GM12801 (cell line): ENCODE data around the gene AIRE.

Experiments used
- TF ChIP-seq, protein P1 (sequence below): IDR thresholded peaks from one replicate; pipeline ENCODE4 v1.5.1; 2011; ENCODE audit warnings: control low read depth; ENCODE audit not compliant: insufficient read length; ENCODE audit errors: extremely low read depth

AIRE gene

DNA sequence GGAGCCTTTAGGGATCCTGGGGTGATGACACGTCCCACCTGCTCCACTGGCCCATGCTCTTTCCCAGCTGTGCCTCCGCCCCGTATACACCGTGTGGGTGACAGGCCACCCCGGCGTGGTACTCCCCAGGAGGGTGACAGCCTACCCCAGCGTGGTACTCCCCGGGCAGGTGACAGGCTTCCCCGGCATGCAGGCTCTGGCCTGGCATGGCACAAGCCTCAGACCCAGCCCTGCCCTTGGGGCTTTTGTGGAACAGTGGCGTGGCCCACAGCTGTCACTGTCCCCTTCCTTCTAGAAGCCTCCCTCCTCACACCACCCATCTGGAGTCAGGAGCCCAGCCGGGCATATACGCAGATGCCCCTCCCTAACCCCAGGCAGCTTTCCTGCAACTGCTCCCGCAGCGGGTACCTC lies 9.5 kb downstream of the AIRE start:
- TF ChIP-seq, protein P1, sequence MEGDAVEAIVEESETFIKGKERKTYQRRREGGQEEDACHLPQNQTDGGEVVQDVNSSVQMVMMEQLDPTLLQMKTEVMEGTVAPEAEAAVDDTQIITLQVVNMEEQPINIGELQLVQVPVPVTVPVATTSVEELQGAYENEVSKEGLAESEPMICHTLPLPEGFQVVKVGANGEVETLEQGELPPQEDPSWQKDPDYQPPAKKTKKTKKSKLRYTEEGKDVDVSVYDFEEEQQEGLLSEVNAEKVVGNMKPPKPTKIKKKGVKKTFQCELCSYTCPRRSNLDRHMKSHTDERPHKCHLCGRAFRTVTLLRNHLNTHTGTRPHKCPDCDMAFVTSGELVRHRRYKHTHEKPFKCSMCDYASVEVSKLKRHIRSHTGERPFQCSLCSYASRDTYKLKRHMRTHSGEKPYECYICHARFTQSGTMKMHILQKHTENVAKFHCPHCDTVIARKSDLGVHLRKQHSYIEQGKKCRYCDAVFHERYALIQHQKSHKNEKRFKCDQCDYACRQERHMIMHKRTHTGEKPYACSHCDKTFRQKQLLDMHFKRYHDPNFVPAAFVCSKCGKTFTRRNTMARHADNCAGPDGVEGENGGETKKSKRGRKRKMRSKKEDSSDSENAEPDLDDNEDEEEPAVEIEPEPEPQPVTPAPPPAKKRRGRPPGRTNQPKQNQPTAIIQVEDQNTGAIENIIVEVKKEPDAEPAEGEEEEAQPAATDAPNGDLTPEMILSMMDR = no peak

DNA sequence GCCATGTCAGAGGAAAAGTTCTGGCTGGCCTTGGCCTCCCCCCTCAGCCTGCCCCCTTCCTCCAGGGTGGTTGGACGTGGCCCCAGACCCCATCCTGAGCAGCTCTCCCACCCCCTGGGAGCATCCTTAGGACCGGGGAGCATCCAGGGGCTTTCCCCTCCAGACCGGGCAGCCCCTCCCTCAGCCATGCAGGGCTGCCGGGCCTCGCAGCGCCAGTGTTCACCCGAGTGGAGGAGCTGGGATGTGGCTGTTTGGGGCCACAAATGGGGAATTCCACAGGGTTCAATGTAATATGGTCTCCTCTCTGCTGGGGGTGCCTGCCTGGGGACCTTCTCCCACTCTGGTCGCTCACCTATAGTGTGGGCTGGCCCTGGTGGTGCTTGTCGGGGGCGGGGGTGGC lies 10.0 kb downstream of the AIRE start:
- TF ChIP-seq, protein P1 = no peak

DNA sequence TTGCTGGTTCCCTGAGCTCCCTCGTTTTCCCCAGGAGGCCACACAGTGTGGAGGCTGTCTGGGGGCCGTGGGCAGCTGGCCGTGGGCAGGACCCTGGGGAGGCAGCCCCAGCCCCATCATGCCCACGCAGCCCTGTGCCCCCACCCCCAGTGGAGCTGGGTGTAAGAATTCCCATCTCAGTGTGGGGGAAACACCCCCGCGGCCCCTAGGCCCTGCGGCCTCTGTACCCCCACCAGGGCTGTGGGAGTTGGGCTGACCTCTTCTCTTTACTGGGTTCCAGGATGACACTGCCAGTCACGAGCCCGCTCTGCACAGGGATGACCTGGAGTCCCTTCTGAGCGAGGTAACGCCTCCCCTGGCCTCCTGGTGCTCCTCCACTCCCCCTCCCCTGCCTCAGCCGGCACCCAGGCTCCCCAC lies 10.4 kb downstream of the AIRE start:
- TF ChIP-seq, protein P1 = no peak

DNA sequence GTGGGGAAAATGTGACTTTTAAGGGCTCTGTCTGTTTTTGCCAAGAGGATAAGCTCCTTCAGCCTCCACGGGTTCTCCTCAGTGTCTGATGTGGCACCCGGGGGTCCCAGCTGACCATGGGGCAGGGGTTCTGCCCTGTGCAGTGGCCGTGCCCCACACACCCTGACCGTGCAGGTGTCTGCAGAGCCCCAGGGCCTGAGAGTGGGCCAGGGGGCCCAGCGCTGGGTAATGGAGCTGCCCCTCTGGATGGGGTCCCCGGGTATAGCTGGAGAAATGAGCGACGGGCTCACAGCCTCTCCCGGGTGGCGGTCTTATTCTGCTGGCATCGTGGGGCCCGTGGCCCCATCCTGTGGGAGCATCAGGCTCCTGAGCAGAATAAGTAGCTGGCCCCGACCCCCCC lies 11.2 kb downstream of the AIRE start:
- TF ChIP-seq, protein P1 = no peak

DNA sequence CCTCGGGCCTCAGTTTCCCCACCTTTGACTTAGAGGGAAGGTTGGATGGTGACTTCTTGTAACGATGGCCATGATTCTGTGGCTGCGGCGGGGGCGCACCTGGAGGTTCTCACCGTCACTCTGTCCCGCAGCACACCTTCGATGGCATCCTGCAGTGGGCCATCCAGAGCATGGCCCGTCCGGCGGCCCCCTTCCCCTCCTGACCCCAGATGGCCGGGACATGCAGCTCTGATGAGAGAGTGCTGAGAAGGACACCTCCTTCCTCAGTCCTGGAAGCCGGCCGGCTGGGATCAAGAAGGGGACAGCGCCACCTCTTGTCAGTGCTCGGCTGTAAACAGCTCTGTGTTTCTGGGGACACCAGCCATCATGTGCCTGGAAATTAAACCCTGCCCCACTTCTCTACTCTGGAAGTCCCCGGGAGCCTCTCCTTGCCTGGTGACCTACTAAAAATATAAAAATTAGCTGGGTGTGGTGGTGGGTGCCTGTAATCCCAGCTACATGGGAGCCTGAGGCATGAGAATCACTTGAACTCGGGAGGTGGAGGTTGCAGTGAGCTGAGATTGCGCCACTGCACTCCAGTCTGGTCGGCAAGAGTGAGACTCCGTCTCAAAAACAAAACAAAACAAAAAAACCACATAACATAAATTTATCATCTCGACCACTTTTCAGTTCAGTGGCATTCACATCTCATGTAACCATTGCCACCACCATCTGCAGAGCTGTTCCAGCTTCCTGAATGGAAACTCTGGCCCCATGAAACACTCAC lies 12.0 kb downstream of the AIRE start:
- TF ChIP-seq, protein P1 = no peak

DNA sequence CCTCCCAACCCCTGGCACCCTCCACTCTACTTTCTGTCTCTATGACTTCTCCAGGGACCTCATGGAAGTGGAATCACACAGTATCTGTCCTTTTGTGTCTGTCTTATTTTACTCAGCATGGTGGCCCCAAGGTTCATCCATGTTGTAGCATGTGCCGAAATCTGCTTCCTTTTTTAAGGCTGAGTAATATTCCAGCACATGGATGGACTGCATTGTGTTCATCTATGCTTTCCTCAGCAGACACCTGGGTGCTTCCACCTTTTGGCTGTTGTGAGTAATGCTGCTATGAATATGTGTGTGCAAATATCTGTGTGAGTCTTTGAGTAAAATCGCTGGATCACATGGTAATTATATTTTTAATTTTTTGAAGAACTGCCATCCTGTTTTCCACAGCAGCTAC lies 12.6 kb downstream of the AIRE start:
- TF ChIP-seq, protein P1 = no peak

DNA sequence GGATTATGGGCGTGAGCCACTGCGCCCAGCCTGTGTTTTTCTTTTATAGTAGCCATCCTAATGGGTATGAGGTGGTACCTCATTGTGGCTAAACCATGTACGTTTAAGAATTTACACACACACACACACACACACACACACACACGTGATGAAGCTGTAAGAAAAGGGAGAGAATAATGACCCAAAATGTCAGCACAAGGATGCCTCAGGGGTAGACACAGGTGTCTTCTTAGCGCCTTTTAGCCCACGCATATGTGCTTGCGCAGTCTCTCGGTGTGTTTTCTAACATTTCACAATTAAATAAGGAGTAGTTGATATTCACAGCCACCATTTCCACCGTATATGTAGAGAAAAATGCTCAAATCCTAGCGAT lies 13.4 kb downstream of the AIRE start:
- TF ChIP-seq, protein P1 = no peak
